H1 (cell line): Measurements from ENCODE around the gene LRRC3B.

Experiments
- MAFK ChIP-seq: IDR thresholded peaks from 2 replicates; pipeline ENCODE4 v1.6.1; 2012; ENCODE audit warnings: low read depth, mild to moderate bottlenecking, improper control_type of control experiment, low read length
- POLR2A ChIP-seq, 2 experiments: IDR thresholded peaks; 1 replicate in 1 of 2; 2 replicates in 1 of 2; pipeline ENCODE4 v1.6.1; 2011; ENCODE audit warnings: low read depth in 2 of 2, low read length in 2 of 2, mild to moderate bottlenecking in 2 of 2; ENCODE audit errors: control extremely low read depth in 1 of 2
- POLR2AphosphoS5 ChIP-seq: IDR thresholded peaks from 2 replicates; pipeline ENCODE4 v1.6.1; 2011; ENCODE audit warnings: low read depth, low read length
- RFX5 ChIP-seq: IDR thresholded peaks from 2 replicates; pipeline ENCODE4 v1.6.1; 2011; ENCODE audit warnings: low read depth, low read length, improper control_type of control experiment, borderline replicate concordance
- SIN3A ChIP-seq, 2 experiments: IDR thresholded peaks in 1 of 2; conservative IDR thresholded peaks in 1 of 2; 2 replicates each; pipeline ENCODE4 v1.6.1; 2011 to 2012; ENCODE audit warnings: low read length in 2 of 2, improper control_type of control experiment in 1 of 2, low read depth in 1 of 2, mild to moderate bottlenecking in 1 of 2
- SRF ChIP-seq: IDR thresholded peaks from 2 replicates; pipeline ENCODE4 v1.6.1; 2011; ENCODE audit warnings: mild to moderate bottlenecking, low read depth, low read length, moderate library complexity
- USF2 ChIP-seq: IDR thresholded peaks from 2 replicates; pipeline ENCODE4 v1.6.1; 2011; ENCODE audit warnings: low read length, improper control_type of control experiment
- ZNF274 ChIP-seq: IDR thresholded peaks from 2 replicates; pipeline ENCODE4 v1.7.0; 2012; ENCODE audit warnings: low read length, borderline replicate concordance; ENCODE audit errors: extremely low read depth
- TF ChIP-seq, protein P1 (sequence below), 3 experiments: IDR thresholded peaks; 1 replicate in 2 of 3; 2 replicates in 1 of 3; pipeline versions ENCODE4 v1.5.1 to v1.6.1; 2011; ENCODE audit warnings: low read length in 3 of 3, mild to moderate bottlenecking in 3 of 3, inconsistent platforms in 2 of 3, low read depth in 1 of 3, moderate library complexity in 1 of 3; ENCODE audit not compliant: insufficient read depth in 1 of 3; ENCODE audit errors: control extremely low read depth in 1 of 3

GRCh38 chr3:26591926-26592325, 30.6 kb upstream of the LRRC3B start:
- TF ChIP-seq USF2 (no peak), SRF (no peak), POLR2AphosphoS5 (no peak), MAFK (no peak), SIN3A (conservative IDR thresholded peaks at IDR 0.05 in 1 of 2, IDR thresholded peaks at IDR 0.05 in 1 of 2; ENCODE audit: low read depth in 1 of 2, low read length in 2 of 2) (no peak), POLR2A (IDR thresholded peaks at IDR 0.05; ENCODE audit: control extremely low read depth in 1 of 2, low read depth in 2 of 2, low read length in 2 of 2) (no peak), RFX5 (no peak), ZNF274 (no peak)
- TF ChIP-seq, protein P1, sequence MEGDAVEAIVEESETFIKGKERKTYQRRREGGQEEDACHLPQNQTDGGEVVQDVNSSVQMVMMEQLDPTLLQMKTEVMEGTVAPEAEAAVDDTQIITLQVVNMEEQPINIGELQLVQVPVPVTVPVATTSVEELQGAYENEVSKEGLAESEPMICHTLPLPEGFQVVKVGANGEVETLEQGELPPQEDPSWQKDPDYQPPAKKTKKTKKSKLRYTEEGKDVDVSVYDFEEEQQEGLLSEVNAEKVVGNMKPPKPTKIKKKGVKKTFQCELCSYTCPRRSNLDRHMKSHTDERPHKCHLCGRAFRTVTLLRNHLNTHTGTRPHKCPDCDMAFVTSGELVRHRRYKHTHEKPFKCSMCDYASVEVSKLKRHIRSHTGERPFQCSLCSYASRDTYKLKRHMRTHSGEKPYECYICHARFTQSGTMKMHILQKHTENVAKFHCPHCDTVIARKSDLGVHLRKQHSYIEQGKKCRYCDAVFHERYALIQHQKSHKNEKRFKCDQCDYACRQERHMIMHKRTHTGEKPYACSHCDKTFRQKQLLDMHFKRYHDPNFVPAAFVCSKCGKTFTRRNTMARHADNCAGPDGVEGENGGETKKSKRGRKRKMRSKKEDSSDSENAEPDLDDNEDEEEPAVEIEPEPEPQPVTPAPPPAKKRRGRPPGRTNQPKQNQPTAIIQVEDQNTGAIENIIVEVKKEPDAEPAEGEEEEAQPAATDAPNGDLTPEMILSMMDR (IDR thresholded peaks at IDR 0.05; ENCODE audit: control extremely low read depth in 1 of 3, insufficient read depth in 1 of 3, low read depth in 1 of 3, low read length in 3 of 3) = no peak
